ENCODE results near the gene FKBP2. TPM values are rescaled to one million over a fixed set of nuclear protein-coding genes. Genes with fewer than 3 reads are reported as not detected.

The FKBP2 gene
- total RNA-seq, 1 donor from 2014 or later: 53.8 TPM

- DNase-seq (ENCODE audit: low spot score): no peak
Measured at GRCh38 chr11:64218628-64219353, 22.1 kb upstream of the FKBP2 start.

GRCh38 chr11:64219354-64219684, 21.6 kb upstream of the FKBP2 start:
- no peak for DNase-seq (ENCODE audit: low spot score)

DNA sequence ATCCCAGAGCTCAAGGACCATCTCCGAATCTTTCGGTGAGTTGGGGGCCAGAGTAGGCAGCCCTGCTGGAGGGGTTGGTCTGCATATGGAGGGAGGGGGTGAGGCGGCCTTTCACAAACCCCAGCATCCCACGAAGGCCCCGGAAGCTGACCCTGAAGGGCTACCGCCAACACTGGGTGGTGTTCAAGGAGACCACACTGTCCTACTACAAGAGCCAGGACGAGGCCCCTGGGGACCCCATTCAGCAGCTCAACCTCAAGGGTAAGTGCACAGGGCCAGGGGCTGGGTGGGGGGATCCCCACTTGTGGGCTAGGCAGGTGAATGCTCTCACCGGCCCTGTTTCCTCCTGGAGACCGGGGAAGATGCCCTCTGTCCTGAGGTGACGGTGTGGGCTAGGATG, 21.1 kb upstream of the FKBP2 start:
- DNase-seq (ENCODE audit: low spot score): no peak

GRCh38 chr11:64220271-64220670, 20.6 kb upstream of the FKBP2 start:
- DNase-seq (ENCODE audit: low spot score): no peak

DNA sequence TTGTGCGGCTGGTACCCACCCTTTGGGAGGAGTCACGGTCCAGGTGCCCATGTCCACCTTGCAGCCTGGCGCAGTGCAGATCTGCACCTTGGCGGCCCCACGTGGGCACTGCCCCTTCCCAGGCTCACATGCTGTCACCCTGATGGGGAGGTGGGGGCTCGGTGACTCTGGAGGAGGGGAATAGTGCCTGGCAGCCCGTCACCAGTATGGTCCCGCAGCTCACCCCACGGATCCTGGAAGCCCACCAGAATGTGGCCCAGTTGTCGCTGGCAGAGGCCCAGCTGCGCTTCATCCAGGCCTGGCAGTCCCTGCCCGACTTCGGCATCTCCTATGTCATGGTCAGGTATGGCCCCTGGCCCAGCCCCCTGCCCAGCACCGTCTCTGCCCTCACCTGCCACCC, 20.1 kb upstream of the FKBP2 start:
- no peak for DNase-seq (ENCODE audit: low spot score)

- no peak for DNase-seq (ENCODE audit: low spot score)
Measured at GRCh38 chr11:64222651-64223000, 18.3 kb upstream of the FKBP2 start.

DNA sequence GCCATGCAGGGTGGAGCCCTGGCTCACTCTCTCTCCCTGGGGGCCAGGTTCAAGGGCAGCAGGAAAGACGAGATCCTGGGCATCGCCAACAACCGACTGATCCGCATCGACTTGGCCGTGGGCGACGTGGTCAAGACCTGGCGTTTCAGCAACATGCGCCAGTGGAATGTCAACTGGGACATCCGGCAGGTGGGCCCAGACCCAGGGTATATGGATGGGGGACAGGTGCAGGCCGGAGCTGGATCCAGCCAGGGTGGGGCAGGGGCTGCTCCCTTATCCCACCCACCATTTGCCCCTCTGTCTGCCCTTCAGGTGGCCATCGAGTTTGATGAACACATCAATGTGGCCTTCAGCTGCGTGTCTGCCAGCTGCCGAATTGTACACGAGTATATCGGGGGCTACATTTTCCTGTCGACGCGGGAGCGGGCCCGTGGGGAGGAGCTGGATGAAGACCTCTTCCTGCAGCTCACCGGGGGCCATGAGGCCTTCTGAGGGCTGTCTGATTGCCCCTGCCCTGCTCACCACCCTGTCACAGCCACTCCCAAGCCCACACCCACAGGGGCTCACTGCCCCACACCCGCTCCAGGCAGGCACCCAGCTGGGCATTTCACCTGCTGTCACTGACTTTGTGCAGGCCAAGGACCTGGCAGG, 17.8 kb upstream of the FKBP2 start:
- DNase-seq (ENCODE audit: low spot score): no peak

GRCh38 chr11:64224151-64224890, 16.6 kb upstream of the FKBP2 start:
- no peak for DNase-seq (ENCODE audit: low spot score)

DNA sequence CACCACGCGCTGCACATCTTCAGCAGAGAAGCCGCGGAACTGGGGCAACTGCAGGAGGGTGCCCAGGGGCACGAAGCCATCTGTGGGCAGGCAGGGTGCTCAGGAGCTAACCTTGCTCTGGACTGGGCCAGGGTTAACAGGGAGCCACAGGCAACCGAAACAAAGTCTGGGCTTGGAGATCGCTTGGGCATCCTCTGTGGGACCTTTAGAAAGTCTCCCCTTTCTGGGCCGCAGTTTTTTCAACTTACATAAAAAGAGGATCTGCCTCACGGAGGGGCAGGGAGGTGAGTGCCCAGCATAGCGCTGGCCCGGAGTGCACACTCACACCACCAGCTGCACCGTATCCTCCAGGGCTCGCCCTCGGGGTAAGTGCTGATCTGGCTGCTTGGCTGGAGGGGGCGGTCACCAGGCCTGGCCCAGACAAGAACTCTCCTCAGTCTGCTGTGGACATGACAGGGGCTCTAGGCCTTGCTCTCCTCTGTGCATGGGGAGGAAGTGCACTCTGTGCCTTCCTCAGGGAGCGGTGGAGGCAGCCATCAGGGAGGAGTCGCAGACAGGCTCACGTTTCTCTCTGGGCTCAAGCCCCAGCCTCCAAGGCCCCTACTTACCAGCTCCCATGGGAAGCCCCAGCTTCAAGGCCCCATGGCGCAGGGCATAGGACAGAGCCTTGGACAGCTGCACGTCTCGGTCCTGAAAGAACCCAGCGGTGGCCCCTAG, 15.8 kb upstream of the FKBP2 start:
- DNase-seq (ENCODE audit: low spot score): no peak

DNA sequence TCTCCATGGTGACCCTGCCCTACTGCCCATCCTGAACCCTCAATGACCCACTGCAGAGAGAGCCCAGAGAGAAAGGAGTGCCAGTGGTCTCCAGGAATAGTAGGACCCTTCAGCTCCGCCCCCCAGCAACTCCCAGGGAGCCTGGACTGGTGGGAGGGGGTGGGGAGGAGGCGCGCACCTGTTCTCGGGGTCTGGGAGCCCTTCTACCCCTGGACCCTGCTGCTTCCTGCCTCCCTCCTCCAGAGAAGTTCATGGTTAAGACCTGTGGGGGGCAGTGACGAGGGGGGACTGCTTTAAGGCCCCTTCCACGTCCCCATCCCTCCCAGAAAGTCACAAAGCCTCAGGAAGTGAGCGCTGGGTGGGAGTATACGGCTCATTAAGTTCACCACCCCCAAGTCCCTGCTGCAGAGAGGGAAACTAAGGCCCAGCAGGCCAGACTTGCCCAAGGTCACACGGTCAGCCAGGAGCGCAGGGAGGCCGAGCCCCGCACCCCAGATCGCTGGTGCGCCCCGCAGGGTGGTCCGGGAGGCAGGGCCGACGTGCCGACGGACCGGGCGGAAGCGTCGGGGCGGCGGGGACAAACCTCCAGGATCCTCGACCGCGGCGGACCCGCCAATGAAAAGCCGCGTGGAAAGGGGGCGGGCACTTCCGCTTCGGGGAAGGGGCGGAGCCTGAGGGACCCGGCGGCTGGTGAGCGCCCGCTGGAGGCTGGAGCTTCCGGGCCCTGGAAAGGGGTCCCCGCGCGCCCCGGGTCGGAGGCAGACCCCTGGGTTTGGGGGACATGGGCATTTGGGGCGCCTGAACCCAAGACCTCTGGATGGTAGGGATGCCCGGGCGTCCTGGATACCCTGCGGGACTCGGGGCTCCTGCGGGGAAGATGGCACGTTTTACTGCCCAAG, 15.0 kb upstream of the FKBP2 start, which contains the start of the genes NUDT22 and TRPT1:
NUDT22 (plus strand) TSS at position 667 of the 899 bp plus-strand sequence. CDS start 379 bp downstream, outside the sequence.
TRPT1 (minus strand) TSS at position 579 of the 899 bp plus-strand sequence; CDS start at position 253, 326 bp downstream.
- DNase-seq (ENCODE audit: low spot score): peak; percentile 98

- DNase-seq (ENCODE audit: low spot score): no peak
Measured at GRCh38 chr11:64226507-64227051, 14.3 kb upstream of the FKBP2 start.

DNA sequence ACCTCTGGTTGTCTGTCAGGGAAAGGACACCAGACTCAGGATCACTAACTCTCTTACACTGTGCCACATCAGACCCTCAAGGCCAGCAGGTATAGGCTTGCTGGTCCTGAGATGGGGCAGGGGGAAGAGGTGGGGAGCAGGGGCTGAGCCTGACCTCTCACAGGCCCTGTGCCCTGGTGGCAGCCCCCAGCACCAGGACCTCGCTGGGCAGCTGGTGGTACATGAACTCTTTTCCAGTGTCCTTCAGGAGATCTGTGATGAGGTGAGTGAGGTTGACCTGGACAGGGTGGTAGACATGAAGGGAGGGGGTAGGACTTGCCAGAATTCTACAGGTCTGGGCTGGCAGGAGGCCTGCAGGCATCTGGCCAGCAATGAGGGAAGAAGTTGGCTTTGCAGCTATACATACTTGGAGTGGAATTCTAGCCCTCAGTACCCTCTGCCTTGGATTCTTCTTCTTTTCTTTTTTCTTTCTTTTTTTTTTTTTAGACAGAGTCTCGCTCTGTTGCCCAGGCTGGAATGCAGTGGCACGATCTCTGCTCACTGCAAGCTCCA, 13.4 kb upstream of the FKBP2 start:
- DNase-seq (ENCODE audit: low spot score): no peak

DNA sequence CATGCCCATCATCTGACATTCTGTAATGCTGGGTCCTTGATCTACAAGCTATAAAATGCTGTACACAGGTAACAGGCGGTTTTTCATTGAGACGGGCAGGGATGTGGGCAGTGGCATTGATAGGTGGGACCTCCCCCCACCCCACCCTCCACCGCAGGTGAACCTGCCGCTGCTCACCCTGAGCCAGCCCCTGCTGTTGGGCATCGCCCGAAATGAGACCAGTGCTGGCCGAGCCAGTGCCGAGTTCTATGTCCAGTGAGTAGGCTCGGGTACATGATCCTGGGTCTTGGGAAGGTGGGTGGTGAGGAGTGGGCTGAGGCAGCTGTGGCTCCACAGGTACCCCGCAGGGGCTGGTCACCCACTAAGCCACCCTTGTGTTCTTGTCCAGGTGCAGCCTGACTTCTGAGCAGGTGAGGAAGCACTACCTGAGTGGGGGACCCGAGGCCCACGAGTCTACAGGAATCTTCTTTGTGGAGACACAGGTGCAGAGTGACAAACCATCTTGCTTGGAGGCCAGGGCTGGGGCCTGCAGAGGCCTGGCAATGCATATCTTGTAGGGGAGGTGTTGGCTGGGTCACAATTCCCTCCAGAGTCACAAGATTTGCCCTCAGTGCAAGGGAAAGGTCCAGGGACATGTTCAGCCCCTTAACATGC, 11.7 kb upstream of the FKBP2 start:
- DNase-seq (ENCODE audit: low spot score): no peak

DNA sequence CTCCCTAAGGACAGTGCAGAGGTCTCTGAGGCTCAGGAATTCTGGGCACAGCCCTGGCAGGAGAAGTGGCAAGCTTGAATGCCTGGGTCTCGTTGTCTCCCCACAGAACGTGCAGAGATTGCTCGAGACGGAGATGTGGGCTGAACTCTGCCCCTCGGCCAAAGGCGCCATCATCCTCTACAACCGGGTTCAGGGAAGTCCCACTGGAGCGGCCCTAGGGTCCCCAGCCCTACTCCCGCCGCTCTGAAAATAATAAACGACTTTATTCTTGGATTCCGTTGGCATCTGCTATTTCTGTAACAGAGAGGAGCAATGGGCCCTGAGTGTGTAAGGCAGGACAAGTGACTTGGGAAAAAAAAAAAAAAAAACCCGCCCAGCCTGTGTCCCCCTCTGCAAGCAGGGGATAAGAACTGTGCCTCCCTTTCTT, 11.1 kb upstream of the FKBP2 start:
- DNase-seq (ENCODE audit: low spot score): no peak

- DNase-seq (ENCODE audit: low spot score): no peak
Measured at GRCh38 chr11:64230171-64230984, 10.5 kb upstream of the FKBP2 start, which contains the start of gene DNAJC4. Gene DNAJC4 (plus strand): TSS chr11:64230548. CDS start chr11:64230855, 307 bp downstream.

GRCh38 chr11:64230985-64231365, 9.9 kb upstream of the FKBP2 start:
- DNase-seq (ENCODE audit: low spot score): no peak

DNA sequence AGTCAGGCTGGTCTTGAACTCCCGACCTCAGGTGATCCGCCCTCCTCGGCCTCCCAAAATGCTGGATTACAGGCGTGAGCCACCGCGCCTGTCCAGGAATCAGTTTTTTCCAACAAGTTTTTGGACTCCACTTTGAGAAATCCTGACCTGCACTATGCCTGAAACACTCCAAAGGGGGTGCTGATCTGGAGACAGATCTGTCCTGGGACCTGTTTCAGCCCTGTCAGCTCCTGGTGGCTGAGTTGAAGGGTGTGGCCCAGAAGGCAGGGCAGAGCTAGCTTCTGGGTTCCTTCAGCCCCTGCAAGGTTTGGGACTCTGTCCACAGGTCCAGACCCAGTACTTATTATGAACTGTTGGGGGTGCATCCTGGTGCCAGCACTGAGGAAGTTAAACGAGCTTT, 9.3 kb upstream of the FKBP2 start:
- no peak for DNase-seq (ENCODE audit: low spot score)

GRCh38 chr11:64232182-64232966, 8.5 kb upstream of the FKBP2 start:
- DNase-seq (ENCODE audit: low spot score): no peak
